Naive thymus-derived CD4-positive, alpha-beta T cell (primary cell): ENCODE results near the gene SF3A2. TPM values are rescaled to one million over a fixed set of nuclear protein-coding genes. Genes with fewer than 3 reads are reported as not detected.
A peak's percentile ranks its signal among the peaks of the same experiment; 100 is the strongest.

ENCODE experiments used
- ATAC-seq: fragments of 150-1000 bp; cut with Tn5 transposase; 2 replicates; pipeline ENCODE4 v1.10.0; 2021; ENCODE audit warnings: mild to moderate bottlenecking, moderate library complexity
- CTCF ChIA-PET: fragments of 350-600 bp; sonication (Branson Sonifier 250); formaldehyde crosslinking; loops from one replicate; lab custom pipeline; 2021; ENCODE audit warnings: antibody characterized with exemption; lab: Charles Lee
- POLR2A ChIA-PET: fragments of 350-600 bp; sonication (Branson Sonifier 250); formaldehyde crosslinking; loops from one replicate; lab custom pipeline; 2021; ENCODE audit warnings: antibody characterized with exemption, inconsistent platforms; lab: Charles Lee
- DNase-seq, 9 donors: peaks; one replicate each; pipeline versions ENCODE4 v3.0.0 to v3.0.0-alpha.2; 2020 to 2022; ENCODE audit warnings: mixed read lengths in 1 of 9
- H3K27ac ChIP-seq: one replicate; pipeline ENCODE4 v1.7.0; 2013; ENCODE audit warnings: mild to moderate bottlenecking, low read depth, low read length, moderate library complexity
- H3K27me3 ChIP-seq, 2 donors: one replicate each; pipeline ENCODE4 v1.7.0; 2013; ENCODE audit warnings: low read length in 2 of 2, mild to moderate bottlenecking in 2 of 2, moderate library complexity in 2 of 2; ENCODE audit not compliant: control insufficient read depth in 2 of 2, insufficient read depth in 2 of 2
- H3K36me3 ChIP-seq, 3 experiments: 1 replicate in 2 of 3; 2 replicates in 1 of 3; pipeline ENCODE4 v1.7.0; 2013; ENCODE audit warnings: low read length in 3 of 3, mild to moderate bottlenecking in 3 of 3, moderate library complexity in 1 of 3; ENCODE audit not compliant: insufficient read depth in 3 of 3, control insufficient read depth in 2 of 3
- H3K4me1 ChIP-seq, 2 donors: one replicate each; pipeline ENCODE4 v1.7.0; 2013; ENCODE audit warnings: low read length in 2 of 2, mild to moderate bottlenecking in 2 of 2, moderate library complexity in 1 of 2; ENCODE audit not compliant: control insufficient read depth in 2 of 2, insufficient read depth in 2 of 2
- H3K4me3 ChIP-seq: 2 replicates; pipeline ENCODE4 v1.7.0; 2013; ENCODE audit warnings: mild to moderate bottlenecking, low read length
- H3K9me3 ChIP-seq, 3 experiments: 1 replicate in 2 of 3; 2 replicates in 1 of 3; pipeline ENCODE4 v1.7.0; 2013; ENCODE audit warnings: low read length in 3 of 3; ENCODE audit not compliant: control insufficient read depth in 2 of 3
- H3K27ac Mint-ChIP-seq, 9 donors: one replicate each; pipeline ENCODE4 v1.8.0; 2020 to 2022; ENCODE audit warnings: mixed read lengths in 9 of 9, mild to moderate bottlenecking in 8 of 9, moderate library complexity in 5 of 9, inconsistent platforms in 2 of 9
- H3K27me3 Mint-ChIP-seq, 5 donors: one replicate each; pipeline ENCODE4 v1.8.0; 2021 to 2022; ENCODE audit warnings: mixed read lengths in 5 of 5, mild to moderate bottlenecking in 1 of 5
- H3K36me3 Mint-ChIP-seq, 5 donors: one replicate each; pipeline ENCODE4 v1.8.0; 2020 to 2022; ENCODE audit warnings: mixed read lengths in 5 of 5, mild to moderate bottlenecking in 3 of 5, inconsistent platforms in 1 of 5
- H3K4me1 Mint-ChIP-seq, 7 donors: one replicate each; pipeline ENCODE4 v1.8.0; 2020 to 2022; ENCODE audit warnings: mixed read lengths in 7 of 7, mild to moderate bottlenecking in 3 of 7, inconsistent platforms in 1 of 7
- H3K4me3 Mint-ChIP-seq, 10 donors: one replicate each; pipeline ENCODE4 v1.8.0; 2020 to 2022; ENCODE audit warnings: mild to moderate bottlenecking in 10 of 10, mixed read lengths in 10 of 10, moderate library complexity in 6 of 10, inconsistent platforms in 2 of 10
- H3K9me3 Mint-ChIP-seq, 11 donors: one replicate each; pipeline ENCODE4 v1.8.0; 2020 to 2022; ENCODE audit warnings: mixed read lengths in 11 of 11, mild to moderate bottlenecking in 4 of 11, inconsistent platforms in 1 of 11, moderate library complexity in 1 of 11
- intact Hi-C, 2 donors: fragments of 100-400 bp; cut with micrococcal nuclease; formaldehyde crosslinking; loops; one replicate each; pipeline ENCODE4 v1.15.1; 2023
- polyA plus RNA-seq, 2 donors: library from polyadenylated mRNA; unstranded; fragments of 300-500 nt; fragmentation: Illumina TruSeq; gene quantifications; one replicate each; pipeline ENCODE4 v1.2.3, GENCODE V29; 2021
- total RNA-seq, 6 experiments: library from RNA in 5 of 6; stranded (reverse) in 5 of 6; gene quantifications; 1 replicate in 5 of 6; 2 replicates in 1 of 6; pipeline ENCODE4 v1.2.3 and lab custom pipeline; 2021 to 2026

Gene SF3A2
- total and polyA plus RNA-seq, 7 experiments from 2014 or later = 22.3 to 150 (median 131) TPM

GRCh38 chr19:2255982-2256685, 19.5 kb downstream of the SF3A2 start, which contains the start of gene JSRP1:
Gene JSRP1, minus strand, starts transcription at chr19:2256417. Its CDS starts 1,103 bp downstream, at chr19:2255314.
- peaks cover 0 to 34% (median 29%) of the 10 kb centered on the region in 7 donors for H3K4me1 Mint-ChIP-seq
- no peaks in the 10 kb centered on the region for H3K36me3 Mint-ChIP-seq
- ChIA-PET POLR2A (interaction anchor here (0.6 to 13.1 kb wide), 3 partner anchors 15 to 164 kb away, joined by 3 to 163 read pairs (median 70); no protein-coding TSS in a partner anchor), CTCF (no interaction called here)
- Histone ChIP-seq H3K36me3 (no peaks in the 10 kb centered on the region), H3K9me3 (no peaks in the 10 kb centered on the region), H3K4me3 (no peak within 1 kb of the TSS), H3K27ac (no peak within 1 kb of the TSS), H3K27me3 (no peaks in the 10 kb centered on the region), H3K4me1 (peaks cover 36 to 38% of the 10 kb centered on the region in 2 donors)
- intact Hi-C loops = no loop called here
- ATAC-seq (no peak), DNase-seq (no peak)
- H3K27me3 Mint-ChIP-seq = peaks cover 0 to 22% (median 0%) of the 10 kb centered on the region in 5 donors
- peak within 1 kb of the TSS in 5 of 10 donors; percentile 23 to 73 (median 67) for H3K4me3 Mint-ChIP-seq
- peak within 1 kb of the TSS; percentile 78 to 99 (median 97) for H3K27ac Mint-ChIP-seq
- no peaks in the 10 kb centered on the region for H3K9me3 Mint-ChIP-seq

- ChIA-PET POLR2A (interaction anchor here (0.6 to 13.1 kb wide), 8 partner anchors 9 to 216 kb away, joined by 3 to 163 read pairs (median 5); partner anchors contain the start of genes GADD45B and MOB3A), CTCF (interaction anchor here (0.6 to 3.2 kb wide), 5 partner anchors 15 to 316 kb away, joined by 3 to 25 read pairs (median 3); no protein-coding TSS in a partner anchor)
- peaks cover 0 to under 1% (median 0%) of the 10 kb centered on the region in 5 donors for H3K27me3 Mint-ChIP-seq
- H3K27ac Mint-ChIP-seq = peak overlapping the region; percentile 54 to 99 (median 94)
- intact Hi-C loops = loop anchor here in 1 of 2 donors (2.0 kb wide), 1 partner anchor 21 kb away; no protein-coding TSS in a partner anchor
- ATAC-seq (no peak), DNase-seq (no peak)
- peak overlapping the region in 8 of 10 donors; percentile 36 to 68 (median 54) for H3K4me3 Mint-ChIP-seq
- Histone ChIP-seq H3K9me3 (no peaks in the 10 kb centered on the region), H3K27me3 (no peaks in the 10 kb centered on the region), H3K36me3 (no peaks in the 10 kb centered on the region), H3K4me1 (peaks cover 26 to 32% of the 10 kb centered on the region in 2 donors), H3K4me3 (no peak overlapping the region), H3K27ac (no peak overlapping the region)
- no peaks in the 10 kb centered on the region for H3K9me3 Mint-ChIP-seq
- peaks cover 0 to 33% (median 28%) of the 10 kb centered on the region in 7 donors for H3K4me1 Mint-ChIP-seq
- no peaks in the 10 kb centered on the region for H3K36me3 Mint-ChIP-seq
These were observed 22.7 kb downstream of the SF3A2 start for GRCh38 chr19:2259336-2259735.

GRCh38 chr19:2260341-2260805, 23.7 kb downstream of the SF3A2 start:
- Histone ChIP-seq H3K36me3 (no peaks in the 10 kb centered on the region), H3K27me3 (no peaks in the 10 kb centered on the region), H3K27ac (no peak overlapping the region), H3K9me3 (no peaks in the 10 kb centered on the region), H3K4me1 (peaks cover 26 to 32% of the 10 kb centered on the region in 2 donors), H3K4me3 (no peak overlapping the region)
- Mint-ChIP-seq H3K4me1 (peaks cover 0 to 33% (median 28%) of the 10 kb centered on the region in 7 donors), H3K27me3 (no peaks in the 10 kb centered on the region), H3K36me3 (no peaks in the 10 kb centered on the region), H3K27ac (peak overlapping the region in 8 of 9 donors; percentile 55 to 99 (median 80)), H3K4me3 (peak overlapping the region in 2 of 10 donors; percentile 33 to 68), H3K9me3 (no peaks in the 10 kb centered on the region)
- intact Hi-C loops = no loop called here
- CTCF ChIA-PET = interaction anchor here (1.6 to 3.2 kb wide), 2 partner anchors 14 to 21 kb away, joined by 6 to 25 read pairs; no protein-coding TSS in a partner anchor
- DNase-seq = no peak
- POLR2A ChIA-PET = interaction anchor here (0.6 to 13.1 kb wide), 8 partner anchors 9 to 215 kb away, joined by 3 to 163 read pairs (median 3); partner anchors contain the start of genes GADD45B and MOB3A
- no peak for ATAC-seq

GRCh38 chr19:2261438-2262172, 25.0 kb downstream of the SF3A2 start:
- POLR2A ChIA-PET = interaction anchor here (0.8 to 13.1 kb wide), 9 partner anchors 8 to 22 kb away, joined by 3 to 163 read pairs (median 4); partner anchors contain the start of gene AMH
- ATAC-seq = no peak

GRCh38 chr19:2266183-2266993, 29.8 kb downstream of the SF3A2 start:
- ChIA-PET CTCF (no interaction called here), POLR2A (interaction anchor here (1.1 to 7.1 kb wide), 3 partner anchors 13 to 27 kb away, joined by 3 to 37 read pairs (median 11); no protein-coding TSS in a partner anchor)
- Mint-ChIP-seq H3K9me3 (peaks cover 0 to 3% (median 0%) of the 10 kb centered on the region in 11 donors), H3K27ac (peak overlapping the region in 8 of 9 donors; percentile 12 to 73 (median 58)), H3K27me3 (no peaks in the 10 kb centered on the region), H3K4me1 (peaks cover 8 to 27% (median 16%) of the 10 kb centered on the region in 7 donors), H3K4me3 (peak overlapping the region in 8 of 10 donors; percentile 16 to 71 (median 40)), H3K36me3 (peaks cover 0 to 4% (median 0%) of the 10 kb centered on the region in 5 donors)
- no peaks in the 10 kb centered on the region for H3K9me3 ChIP-seq
- ATAC-seq (no peak), DNase-seq (no peak)
- H3K27ac ChIP-seq = no peak overlapping the region
- H3K27me3 ChIP-seq = no peaks in the 10 kb centered on the region
- H3K4me3 ChIP-seq = no peak overlapping the region
- peaks cover 0 to 18% (median 3%) of the 10 kb centered on the region in 3 experiments for H3K36me3 ChIP-seq
- intact Hi-C loops = loop anchor here in 1 of 2 donors (5.0 kb wide), 1 partner anchor 211 kb away; the partner anchor contains the start of gene GADD45B
- H3K4me1 ChIP-seq = peaks cover 11 to 15% of the 10 kb centered on the region in 2 donors

More at GRCh38 chr19:2261438-2262172, 25.0 kb downstream of the SF3A2 start:
- peak overlapping the region in 2 of 9 donors; percentile 63 to 83 for H3K27ac Mint-ChIP-seq
- Histone ChIP-seq H3K4me3 (no peak overlapping the region), H3K9me3 (no peaks in the 10 kb centered on the region), H3K27me3 (no peaks in the 10 kb centered on the region), H3K4me1 (peaks cover 32% of the 10 kb centered on the region in 2 donors), H3K36me3 (no peaks in the 10 kb centered on the region), H3K27ac (no peak overlapping the region)
- H3K27me3 Mint-ChIP-seq = no peaks in the 10 kb centered on the region
- no peaks in the 10 kb centered on the region for H3K9me3 Mint-ChIP-seq
- H3K4me1 Mint-ChIP-seq = peaks cover 5 to 40% (median 33%) of the 10 kb centered on the region in 7 donors
- peak in 3 of 9 donors; percentile 34 to 60 (median 46) for DNase-seq
- intact Hi-C loops = no loop called here
- CTCF ChIA-PET = interaction anchor here (0.5 to 1.4 kb wide), 7 partner anchors 12 to 436 kb away, joined by 3 to 4 read pairs (median 4); no protein-coding TSS in a partner anchor
- no peak overlapping the region for H3K4me3 Mint-ChIP-seq
- no peaks in the 10 kb centered on the region for H3K36me3 Mint-ChIP-seq
